Fibroblast of lung (primary cell): Measurements from ENCODE around the gene ZNF672.

Experiments used
- EZH2 ChIP-seq: IDR thresholded peaks from 2 replicates; pipeline ENCODE4 v1.5.1; 2012; ENCODE audit warnings: low read length, control low read depth, mild to moderate bottlenecking; ENCODE audit errors: missing control alignments
- TF ChIP-seq, protein P1 (sequence below), 2 donors: IDR thresholded peaks in 1 of 2; conservative IDR thresholded peaks in 1 of 2; 1 replicate in 1 of 2; 2 replicates in 1 of 2; pipeline ENCODE4 v1.5.1; 2011 to 2012; ENCODE audit warnings: low read length in 2 of 2, control low read depth in 1 of 2, inconsistent platforms in 1 of 2, low read depth in 1 of 2, mild to moderate bottlenecking in 1 of 2

DNA sequence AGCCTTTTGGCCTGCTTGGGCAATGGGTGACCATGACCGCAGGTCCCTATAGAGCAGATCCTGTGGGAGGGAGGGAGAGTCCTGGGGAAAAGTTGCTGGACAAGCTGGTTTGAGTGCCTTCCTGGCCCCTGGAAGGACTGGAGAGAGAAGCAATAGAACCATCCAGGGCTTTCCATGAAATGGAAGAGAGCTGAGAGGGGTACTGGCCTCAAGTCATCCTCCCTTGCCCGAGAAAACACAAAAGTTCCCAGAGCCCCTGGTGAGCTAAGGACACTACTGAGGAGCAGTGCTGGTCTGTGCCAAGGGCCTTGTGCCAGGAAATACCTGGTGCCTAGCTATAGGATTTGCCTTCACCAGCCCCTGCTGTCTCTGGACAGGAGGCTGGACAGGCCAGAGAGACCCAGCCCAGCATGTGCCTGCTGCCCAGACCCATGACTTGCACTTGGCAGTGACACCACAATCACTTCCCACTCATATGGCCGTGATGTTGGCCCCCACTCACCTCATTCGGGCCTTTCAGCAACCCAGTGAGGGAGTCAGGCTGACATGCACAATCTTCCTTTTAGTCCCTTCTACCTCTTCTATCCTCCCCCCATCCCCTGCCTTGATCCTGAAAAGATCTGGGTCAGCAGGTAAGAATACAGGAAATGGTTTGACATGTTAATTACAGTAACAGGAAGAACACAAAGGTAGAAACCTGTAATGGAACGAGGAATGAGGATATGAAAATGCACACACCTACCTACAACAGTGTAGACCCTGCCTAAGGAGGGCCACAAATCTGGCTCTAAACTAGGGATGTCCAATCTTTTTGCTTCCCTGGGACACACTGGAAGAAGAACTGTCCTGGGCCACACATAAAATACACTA lies 19.3 kb upstream of the ZNF672 start:
- TF ChIP-seq, protein P1, sequence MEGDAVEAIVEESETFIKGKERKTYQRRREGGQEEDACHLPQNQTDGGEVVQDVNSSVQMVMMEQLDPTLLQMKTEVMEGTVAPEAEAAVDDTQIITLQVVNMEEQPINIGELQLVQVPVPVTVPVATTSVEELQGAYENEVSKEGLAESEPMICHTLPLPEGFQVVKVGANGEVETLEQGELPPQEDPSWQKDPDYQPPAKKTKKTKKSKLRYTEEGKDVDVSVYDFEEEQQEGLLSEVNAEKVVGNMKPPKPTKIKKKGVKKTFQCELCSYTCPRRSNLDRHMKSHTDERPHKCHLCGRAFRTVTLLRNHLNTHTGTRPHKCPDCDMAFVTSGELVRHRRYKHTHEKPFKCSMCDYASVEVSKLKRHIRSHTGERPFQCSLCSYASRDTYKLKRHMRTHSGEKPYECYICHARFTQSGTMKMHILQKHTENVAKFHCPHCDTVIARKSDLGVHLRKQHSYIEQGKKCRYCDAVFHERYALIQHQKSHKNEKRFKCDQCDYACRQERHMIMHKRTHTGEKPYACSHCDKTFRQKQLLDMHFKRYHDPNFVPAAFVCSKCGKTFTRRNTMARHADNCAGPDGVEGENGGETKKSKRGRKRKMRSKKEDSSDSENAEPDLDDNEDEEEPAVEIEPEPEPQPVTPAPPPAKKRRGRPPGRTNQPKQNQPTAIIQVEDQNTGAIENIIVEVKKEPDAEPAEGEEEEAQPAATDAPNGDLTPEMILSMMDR (conservative IDR thresholded peaks at IDR 0.05 in 1 of 2, IDR thresholded peaks at IDR 0.05 in 1 of 2; ENCODE audit: low read depth in 1 of 2, low read length in 2 of 2), result no peak
- no peak for TF ChIP-seq EZH2
